HG02571 (cell line): ENCODE data around the gene EMC9.

Experiments used
- ATAC-seq: cut with Tn5 transposase; IDR thresholded peaks from one replicate; pipeline ENCODE4 v1.9.1; 2021; ENCODE audit warnings: mild to moderate bottlenecking, moderate library complexity; ENCODE audit not compliant: unreplicated experiment

Gene EMC9

GRCh38 chr14:24092505-24093206, 48.7 kb downstream of the EMC9 start:
- ATAC-seq, result no peak

GRCh38 chr14:24092110-24092504, 49.3 kb downstream of the EMC9 start:
- no peak for ATAC-seq

- no peak for ATAC-seq
Measured at GRCh38 chr14:24089890-24090289, 51.5 kb downstream of the EMC9 start.
